Parathyroid adenoma (tissue), 2 donors: ENCODE measurements around the gene GAA.
A peak's percentile ranks its signal among the peaks of the same experiment; 100 is the strongest.

Experiments
- H2AFZ ChIP-seq: fragments of 300-600 bp; sonication (generic); one replicate; pipeline ENCODE4 v1.7.0; 2017; ENCODE audit warnings: antibody characterized with exemption, mild to moderate bottlenecking
- H3K27ac ChIP-seq: fragments of 300-600 bp; sonication (generic); one replicate; pipeline ENCODE4 v1.7.0; 2017
- H3K27me3 ChIP-seq: fragments of 300-600 bp; sonication (generic); one replicate; pipeline ENCODE4 v1.7.0; 2017; ENCODE audit warnings: low read length; ENCODE audit not compliant: control insufficient read depth, insufficient read depth
- H3K36me3 ChIP-seq: fragments of 300-600 bp; sonication (generic); one replicate; pipeline ENCODE4 v1.7.0; 2017; ENCODE audit warnings: low read length; ENCODE audit not compliant: control insufficient read depth, insufficient read depth
- H3K4me1 ChIP-seq: fragments of 300-600 bp; sonication (generic); one replicate; pipeline ENCODE4 v1.7.0; 2017; ENCODE audit warnings: control low read depth
- H3K4me2 ChIP-seq: fragments of 300-600 bp; sonication (generic); one replicate; pipeline ENCODE4 v1.7.0; 2017; ENCODE audit warnings: low read length
- H3K4me3 ChIP-seq: fragments of 300-600 bp; sonication (generic); one replicate; pipeline ENCODE4 v1.7.0; 2017; ENCODE audit warnings: low read depth, low read length
- H3K79me2 ChIP-seq: fragments of 300-600 bp; sonication (generic); one replicate; pipeline ENCODE4 v1.7.0; 2017; ENCODE audit warnings: control low read depth
- H3K9ac ChIP-seq: fragments of 300-600 bp; sonication (generic); one replicate; pipeline ENCODE4 v1.7.0; 2017; ENCODE audit warnings: mild to moderate bottlenecking
- H3K9me3 ChIP-seq: fragments of 300-600 bp; sonication (generic); one replicate; pipeline ENCODE4 v1.7.0; 2017; ENCODE audit warnings: low read length; ENCODE audit not compliant: control insufficient read depth
- CTCF ChIP-seq: fragments of 300-600 bp; sonication (generic); IDR thresholded peaks from one replicate; pipeline ENCODE4 v1.7.0; 2017; ENCODE audit warnings: antibody characterized with exemption, mild to moderate bottlenecking
- donor health status: primary hyperparathyroidism.

GAA gene

GRCh38 chr17:80147035-80147822, 45.8 kb downstream of the GAA start, which contains the start of gene EIF4A3:
Gene EIF4A3, minus strand, starts transcription at chr17:80147128. Its CDS starts 167 bp downstream, at chr17:80146961.
- Histone ChIP-seq H3K4me2 (peak within 1 kb of the TSS; percentile 82), H3K9me3 (no peaks in the 10 kb centered on the region), H3K4me3 (peak within 1 kb of the TSS; percentile 92), H3K27ac (peak within 1 kb of the TSS; percentile 76), H3K27me3 (no peaks in the 10 kb centered on the region), H3K9ac (peak within 1 kb of the TSS; percentile 75), H3K4me1 (peaks cover 7% of the 10 kb centered on the region), H3K36me3 (no peaks in the 10 kb centered on the region), H2AFZ (peak within 1 kb of the TSS; percentile 94), H3K79me2 (peaks cover 19% of the 10 kb centered on the region)
- no peak for TF ChIP-seq CTCF

- H3K9ac ChIP-seq, result no peak overlapping the region
- H3K9me3 ChIP-seq, result no peaks in the 10 kb centered on the region
- H3K27me3 ChIP-seq, result no peaks in the 10 kb centered on the region
- H3K27ac ChIP-seq, result no peak overlapping the region
- H3K79me2 ChIP-seq, result peaks cover 4% of the 10 kb centered on the region
- H3K4me2 ChIP-seq, result no peak overlapping the region
- H3K4me1 ChIP-seq, result no peaks in the 10 kb centered on the region
- no peak for TF ChIP-seq CTCF
- H2AFZ ChIP-seq, result no peak overlapping the region
- H3K36me3 ChIP-seq, result no peaks in the 10 kb centered on the region
- H3K4me3 ChIP-seq, result no peak overlapping the region
Measured at GRCh38 chr17:80151333-80151732, 50.0 kb downstream of the GAA start.

- Histone ChIP-seq H3K9me3 (no peaks in the 10 kb centered on the region), H3K9ac (no peak overlapping the region), H3K4me3 (no peak overlapping the region), H3K36me3 (no peaks in the 10 kb centered on the region), H3K27me3 (no peaks in the 10 kb centered on the region), H3K4me1 (no peaks in the 10 kb centered on the region), H3K79me2 (no peaks in the 10 kb centered on the region), H3K4me2 (no peak overlapping the region), H2AFZ (no peak overlapping the region), H3K27ac (no peak overlapping the region)
- TF ChIP-seq CTCF, result no peak
Measured at GRCh38 chr17:80152081-80152702, 50.8 kb downstream of the GAA start.

GRCh38 chr17:80153004-80153403, 51.6 kb downstream of the GAA start:
- Histone ChIP-seq H3K27ac (no peak overlapping the region), H3K9ac (no peak overlapping the region), H3K36me3 (no peaks in the 10 kb centered on the region), H3K4me3 (no peak overlapping the region), H3K4me1 (no peaks in the 10 kb centered on the region), H3K27me3 (no peaks in the 10 kb centered on the region), H3K79me2 (no peaks in the 10 kb centered on the region), H3K9me3 (no peaks in the 10 kb centered on the region), H3K4me2 (no peak overlapping the region), H2AFZ (no peak overlapping the region)
- TF ChIP-seq CTCF, result no peak
